ENCODE data around the gene SHCBP1L. TPM values are rescaled to one million over a fixed set of nuclear protein-coding genes. Genes with fewer than 3 reads are reported as not detected.
"Not testable (repeated sequence)": the region's sequence is repeated elsewhere in the genome, so short reads cannot be mapped to it uniquely, and the experiment has no call there.

Gene SHCBP1L
- polyA plus RNA-seq, 3 donors from 2014 or later: not detected

DNA sequence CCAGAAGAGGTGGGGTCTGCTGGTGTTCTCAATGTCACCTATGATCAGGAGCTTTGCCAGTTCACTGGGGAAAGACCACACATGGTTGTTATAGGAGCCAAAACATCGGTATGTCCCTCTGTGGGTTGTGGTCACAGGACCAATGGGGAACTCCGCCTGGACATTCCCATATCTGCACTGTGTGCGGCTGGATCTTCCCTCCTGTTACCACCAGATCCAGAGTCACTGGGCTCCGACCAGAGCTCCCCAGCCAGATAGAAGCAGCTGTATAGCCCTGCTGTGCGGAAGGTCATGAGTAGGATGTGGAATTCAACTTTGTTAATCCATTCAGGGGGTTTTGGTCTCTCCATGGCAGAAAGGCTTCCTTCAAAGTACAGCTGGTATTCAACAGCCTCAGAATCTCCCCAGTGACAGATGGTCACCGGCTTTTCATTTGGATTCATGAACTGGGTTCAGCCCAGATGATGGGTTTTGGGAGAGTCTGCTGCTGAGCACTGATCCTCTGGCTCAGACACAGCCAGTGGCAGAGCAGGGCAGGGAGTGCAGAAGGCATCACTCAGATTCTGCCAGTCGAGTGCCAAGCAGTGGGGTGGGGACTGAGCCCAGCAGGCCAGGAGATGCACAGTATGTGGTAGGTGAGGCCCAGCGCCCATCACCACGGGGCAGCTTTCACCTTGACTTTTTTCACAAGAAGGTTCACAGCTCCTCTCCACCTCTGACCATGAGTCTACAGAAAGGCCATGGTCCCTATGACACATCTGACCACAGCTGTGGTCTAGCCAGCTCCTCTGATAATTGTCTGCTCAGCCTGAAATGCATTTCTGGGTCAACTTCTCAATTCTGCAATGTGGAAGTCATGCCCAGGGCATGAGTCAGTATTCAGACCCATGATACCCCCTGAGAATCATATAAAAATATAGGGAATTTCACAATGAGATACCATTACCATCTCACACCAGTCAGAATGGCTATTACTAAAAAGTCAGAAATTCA lies 2.9 kb upstream of the SHCBP1L start:
- peaks cover 0 to 16% (median 2%) of the 10 kb centered on the region in 3 donors for H3K27me3 Mint-ChIP-seq (ENCODE audit: low read depth in 3 of 3)
- H3K36me3 Mint-ChIP-seq: peaks cover 0 to 2% (median 0%) of the 10 kb centered on the region in 3 donors
- H3K4me3 Mint-ChIP-seq: no peak overlapping the region
- no peaks in the 10 kb centered on the region for H3K9me3 Mint-ChIP-seq
- H3K4me1 Mint-ChIP-seq: no peaks in the 10 kb centered on the region
- H3K27ac Mint-ChIP-seq: no peak overlapping the region
- no peak for DNase-seq

GRCh38 chr1:182953826-182954225 lies 860 bp upstream of the SHCBP1L start:
- no peaks in the 10 kb centered on the region for H3K9me3 Mint-ChIP-seq
- DNase-seq: no peak
- peaks cover 0 to 2% (median 0%) of the 10 kb centered on the region in 3 donors for H3K36me3 Mint-ChIP-seq
- peaks cover 2 to 16% (median 4%) of the 10 kb centered on the region in 3 donors for H3K27me3 Mint-ChIP-seq (ENCODE audit: low read depth in 3 of 3)
- no peaks in the 10 kb centered on the region for H3K4me1 Mint-ChIP-seq
- no peak overlapping the region for H3K27ac Mint-ChIP-seq
- no peak overlapping the region for H3K4me3 Mint-ChIP-seq

GRCh38 chr1:182943336-182943735 lies 9.6 kb downstream of the SHCBP1L start:
- DNase-seq: not testable (repeated sequence)

DNA sequence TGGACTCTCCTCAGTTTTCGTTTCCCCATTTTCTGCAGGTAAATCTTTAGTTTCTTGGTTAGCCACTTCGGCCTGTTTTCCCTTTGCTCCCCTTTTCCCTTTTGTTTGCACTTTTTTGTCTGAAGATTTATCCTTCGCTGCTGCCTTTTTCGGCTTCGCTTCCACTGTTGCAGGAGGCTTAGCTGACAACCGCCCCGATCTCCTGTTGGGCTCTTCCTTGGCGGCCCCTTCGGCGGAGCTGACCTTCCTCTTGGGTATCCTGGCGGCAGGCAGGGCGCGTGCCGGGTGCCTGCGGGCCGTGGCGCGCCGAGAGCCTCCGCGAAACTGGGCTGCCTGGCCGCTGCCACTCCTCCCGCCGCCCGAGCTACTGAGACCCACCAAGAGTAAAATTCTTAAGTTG lies 10.8 kb downstream of the SHCBP1L start:
- H3K4me1 Mint-ChIP-seq, H3K36me3 Mint-ChIP-seq, H3K9me3 Mint-ChIP-seq, DNase-seq, H3K27ac Mint-ChIP-seq, H3K4me3 Mint-ChIP-seq: not testable (repeated sequence)
- peaks cover 7 to 10% (median 8%) of the 10 kb centered on the region in 3 donors for H3K27me3 Mint-ChIP-seq (ENCODE audit: low read depth in 3 of 3)

More at GRCh38 chr1:182943336-182943735, 9.6 kb downstream of the SHCBP1L start:
- H3K4me3 Mint-ChIP-seq, H3K9me3 Mint-ChIP-seq, H3K27ac Mint-ChIP-seq, H3K36me3 Mint-ChIP-seq, H3K4me1 Mint-ChIP-seq: not testable (repeated sequence)
- H3K27me3 Mint-ChIP-seq (ENCODE audit: low read depth in 3 of 3): peaks cover 6 to 10% (median 8%) of the 10 kb centered on the region in 3 donors

DNA sequence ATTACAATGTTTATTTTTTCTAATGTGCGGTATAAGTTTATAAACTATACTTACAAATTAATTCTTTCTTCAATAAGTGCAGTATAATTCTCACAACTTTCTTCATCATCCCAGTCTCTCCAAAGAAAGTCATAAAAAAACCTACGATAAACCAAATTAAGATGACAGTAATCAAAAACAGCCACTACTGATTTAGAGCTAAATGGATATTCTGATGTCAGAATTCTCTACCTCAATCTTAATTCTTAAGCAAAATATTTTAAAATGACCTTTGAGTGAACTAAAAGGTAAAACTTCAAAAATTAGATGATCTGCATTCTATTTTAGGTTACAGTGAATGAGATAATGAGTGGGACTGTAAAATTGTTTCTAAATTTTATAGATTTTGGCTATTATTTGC lies 13.6 kb downstream of the SHCBP1L start:
- Mint-ChIP-seq H3K4me3 (no peak overlapping the region), H3K27ac (no peak overlapping the region), H3K27me3 (ENCODE audit: low read depth in 3 of 3) (peaks cover 8 to 11% (median 10%) of the 10 kb centered on the region in 3 donors), H3K9me3 (peaks cover 0 to 8% (median 2%) of the 10 kb centered on the region in 6 donors), H3K4me1 (no peaks in the 10 kb centered on the region), H3K36me3 (peaks cover 0 to 5% (median 0%) of the 10 kb centered on the region in 3 donors)
- no peak for DNase-seq

GRCh38 chr1:182935716-182936115 lies 17.2 kb downstream of the SHCBP1L start:
- DNase-seq: no peak
- H3K9me3 Mint-ChIP-seq: peaks cover 0 to 8% (median 3%) of the 10 kb centered on the region in 6 donors
- H3K4me3 Mint-ChIP-seq: no peak overlapping the region
- no peak overlapping the region for H3K27ac Mint-ChIP-seq
- H3K4me1 Mint-ChIP-seq: no peaks in the 10 kb centered on the region
- peaks cover 0 to 5% (median 0%) of the 10 kb centered on the region in 3 donors for H3K36me3 Mint-ChIP-seq
- H3K27me3 Mint-ChIP-seq (ENCODE audit: low read depth in 3 of 3): peaks cover 3 to 12% (median 6%) of the 10 kb centered on the region in 3 donors

DNA sequence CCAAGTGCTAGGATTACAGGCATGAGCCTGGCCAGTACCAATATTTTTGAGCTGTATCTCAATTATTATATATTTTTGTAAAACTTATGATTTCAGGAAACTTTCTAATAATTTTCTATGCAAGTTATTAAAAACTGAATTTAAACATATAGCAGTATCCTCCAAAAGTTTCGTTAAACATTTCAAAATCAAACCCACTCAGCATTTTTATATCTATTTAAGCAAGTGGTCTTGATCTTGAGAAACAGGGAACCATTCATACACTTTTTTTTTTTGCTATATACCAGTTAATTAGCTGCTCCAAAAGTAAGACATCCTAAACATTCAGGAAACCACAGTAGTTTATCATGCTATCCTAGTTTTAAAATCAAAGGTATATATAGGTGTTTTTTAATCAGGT lies 22.0 kb downstream of the SHCBP1L start:
- no peak overlapping the region for H3K27ac Mint-ChIP-seq
- H3K4me3 Mint-ChIP-seq: no peak overlapping the region
- H3K4me1 Mint-ChIP-seq: no peaks in the 10 kb centered on the region

GRCh38 chr1:182927693-182928433 lies 25.1 kb downstream of the SHCBP1L start:
- DNase-seq: no peak
- Mint-ChIP-seq H3K36me3 (no peaks in the 10 kb centered on the region), H3K4me3 (no peak overlapping the region), H3K27ac (no peak overlapping the region), H3K4me1 (no peaks in the 10 kb centered on the region), H3K27me3 (ENCODE audit: low read depth in 3 of 3) (peaks cover 2 to 9% (median 3%) of the 10 kb centered on the region in 3 donors), H3K9me3 (no peaks in the 10 kb centered on the region)

More for the DNA sequence above, 22.0 kb downstream of the SHCBP1L start:
- no peaks in the 10 kb centered on the region for H3K36me3 Mint-ChIP-seq
- H3K27me3 Mint-ChIP-seq (ENCODE audit: low read depth in 3 of 3): peaks cover 0 to 6% (median 5%) of the 10 kb centered on the region in 3 donors
- DNase-seq: no peak
- H3K9me3 Mint-ChIP-seq: peaks cover 0 to 4% (median under 1%) of the 10 kb centered on the region in 6 donors

DNA sequence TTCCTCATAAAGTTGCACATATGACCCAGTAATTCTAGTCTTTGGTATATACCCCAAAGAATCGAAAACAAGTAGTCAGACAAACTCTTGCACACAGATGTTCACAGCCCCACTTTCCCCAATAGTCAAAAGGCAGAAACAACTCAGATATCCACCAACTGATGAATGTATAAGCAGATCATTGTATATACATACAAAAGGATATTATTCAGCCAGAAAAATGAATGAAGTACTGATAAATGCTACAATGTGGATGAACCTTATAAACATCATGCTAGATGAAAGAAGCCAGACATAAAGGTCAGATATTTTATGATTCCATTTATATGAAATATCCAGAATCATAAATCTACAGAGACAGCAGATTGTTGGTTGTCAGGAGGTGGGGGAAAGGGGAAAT lies 27.3 kb downstream of the SHCBP1L start:
- H3K4me1 Mint-ChIP-seq: no peaks in the 10 kb centered on the region
- H3K4me3 Mint-ChIP-seq: no peak overlapping the region
- DNase-seq: no peak
- H3K27ac Mint-ChIP-seq: no peak overlapping the region
- H3K36me3 Mint-ChIP-seq: no peaks in the 10 kb centered on the region
- H3K27me3 Mint-ChIP-seq (ENCODE audit: low read depth in 3 of 3): peaks cover 0 to 12% (median 3%) of the 10 kb centered on the region in 3 donors
- no peaks in the 10 kb centered on the region for H3K9me3 Mint-ChIP-seq

- DNase-seq: no peak
- peaks cover 0 to 14% (median 5%) of the 10 kb centered on the region in 3 donors for H3K27me3 Mint-ChIP-seq (ENCODE audit: low read depth in 3 of 3)
- no peak overlapping the region for H3K4me3 Mint-ChIP-seq
- H3K36me3 Mint-ChIP-seq: no peaks in the 10 kb centered on the region
- no peak overlapping the region for H3K27ac Mint-ChIP-seq
- no peaks in the 10 kb centered on the region for H3K4me1 Mint-ChIP-seq
- no peaks in the 10 kb centered on the region for H3K9me3 Mint-ChIP-seq
Measured at GRCh38 chr1:182917378-182917777, 35.6 kb downstream of the SHCBP1L start.

GRCh38 chr1:182913401-182913800 lies 39.6 kb downstream of the SHCBP1L start:
- Mint-ChIP-seq H3K27ac (no peak overlapping the region), H3K27me3 (ENCODE audit: low read depth in 3 of 3) (peaks cover 0 to 11% (median 5%) of the 10 kb centered on the region in 3 donors), H3K9me3 (peaks cover 0 to 9% (median under 1%) of the 10 kb centered on the region in 6 donors), H3K36me3 (no peaks in the 10 kb centered on the region), H3K4me1 (no peaks in the 10 kb centered on the region), H3K4me3 (no peak overlapping the region)
- DNase-seq: no peak

GRCh38 chr1:182910143-182910542 lies 42.8 kb downstream of the SHCBP1L start:
- H3K4me1 Mint-ChIP-seq: no peaks in the 10 kb centered on the region

DNA sequence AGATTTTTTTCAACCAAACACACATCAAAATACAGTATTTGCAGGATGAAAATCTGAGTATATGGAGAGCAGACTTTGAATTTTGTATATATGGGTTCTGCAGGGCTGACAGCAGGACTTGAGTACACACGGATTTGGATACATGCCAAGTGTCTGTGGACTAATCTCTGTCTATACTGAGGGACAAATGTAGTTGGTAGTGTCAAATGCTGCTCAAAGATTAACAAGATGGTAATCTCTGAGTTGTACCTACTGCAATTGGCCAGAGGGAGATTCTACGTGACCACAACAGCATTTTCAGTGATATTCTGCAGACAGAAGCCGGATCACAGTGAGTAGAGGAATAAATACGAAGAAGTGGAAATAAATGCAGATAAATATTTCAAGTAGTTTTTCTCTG lies 43.4 kb downstream of the SHCBP1L start:
- Mint-ChIP-seq H3K27me3 (ENCODE audit: low read depth in 3 of 3) (peaks cover 0 to 7% (median 4%) of the 10 kb centered on the region in 3 donors), H3K9me3 (peaks cover 0 to 9% (median under 1%) of the 10 kb centered on the region in 6 donors), H3K4me1 (no peaks in the 10 kb centered on the region), H3K27ac (no peak overlapping the region), H3K36me3 (no peaks in the 10 kb centered on the region), H3K4me3 (no peak overlapping the region)
- no peak for DNase-seq

More at GRCh38 chr1:182910143-182910542, 42.8 kb downstream of the SHCBP1L start:
- no peak overlapping the region for H3K27ac Mint-ChIP-seq
- H3K9me3 Mint-ChIP-seq: peaks cover 0 to 9% (median under 1%) of the 10 kb centered on the region in 6 donors
- H3K36me3 Mint-ChIP-seq: no peaks in the 10 kb centered on the region
- H3K27me3 Mint-ChIP-seq (ENCODE audit: low read depth in 3 of 3): peaks cover 0 to 7% (median 4%) of the 10 kb centered on the region in 3 donors
- H3K4me3 Mint-ChIP-seq: no peak overlapping the region
- no peak for DNase-seq

DNA sequence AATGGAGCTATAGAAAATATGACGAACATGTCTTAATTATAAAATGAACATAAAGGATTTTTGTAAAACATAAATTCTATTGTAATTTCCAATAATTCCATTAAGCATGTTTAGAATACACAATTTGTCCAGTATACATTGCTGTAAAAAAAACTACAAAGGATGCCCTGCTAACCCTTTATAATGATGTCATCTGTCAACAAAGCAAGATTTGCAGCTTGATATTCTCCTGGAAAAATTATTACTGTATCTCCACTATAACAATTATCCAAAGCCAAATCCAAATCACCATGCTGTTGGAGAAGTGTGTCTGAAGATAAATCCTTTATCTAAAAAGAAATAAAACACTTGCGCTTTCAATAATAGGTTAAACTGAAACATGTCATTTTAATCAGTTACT lies 47.6 kb downstream of the SHCBP1L start:
- DNase-seq: no peak
- H3K36me3 Mint-ChIP-seq: no peaks in the 10 kb centered on the region
- no peaks in the 10 kb centered on the region for H3K9me3 Mint-ChIP-seq
- no peak overlapping the region for H3K27ac Mint-ChIP-seq
- H3K27me3 Mint-ChIP-seq (ENCODE audit: low read depth in 3 of 3): peaks cover 0 to 6% (median 2%) of the 10 kb centered on the region in 3 donors
- no peak overlapping the region for H3K4me3 Mint-ChIP-seq
- H3K4me1 Mint-ChIP-seq: no peaks in the 10 kb centered on the region

Measured in immature natural killer cell (primary cell).